ENCODE measurements around the gene PITPNC1.

DNA sequence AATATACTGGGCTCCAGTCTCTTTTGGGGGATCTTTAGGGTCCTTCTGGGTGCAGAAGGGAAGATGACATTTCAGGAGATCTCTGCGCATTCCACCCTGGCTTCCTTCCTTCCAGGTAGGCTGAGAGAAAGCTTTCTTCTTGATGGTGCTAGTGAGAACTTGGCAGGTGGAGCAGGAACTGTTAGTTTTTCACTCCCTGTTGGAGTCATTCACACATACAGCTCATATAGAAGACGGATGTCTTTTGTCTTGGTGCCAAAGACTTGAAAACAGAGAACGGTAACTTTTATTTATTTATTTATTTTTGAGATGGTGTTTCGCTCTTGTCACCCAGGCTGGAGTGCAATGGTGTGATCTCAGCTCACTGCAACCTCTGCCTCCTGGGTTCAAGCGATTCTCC lies 43.9 kb downstream of the PITPNC1 start:
- TF ChIP-seq, protein P1, sequence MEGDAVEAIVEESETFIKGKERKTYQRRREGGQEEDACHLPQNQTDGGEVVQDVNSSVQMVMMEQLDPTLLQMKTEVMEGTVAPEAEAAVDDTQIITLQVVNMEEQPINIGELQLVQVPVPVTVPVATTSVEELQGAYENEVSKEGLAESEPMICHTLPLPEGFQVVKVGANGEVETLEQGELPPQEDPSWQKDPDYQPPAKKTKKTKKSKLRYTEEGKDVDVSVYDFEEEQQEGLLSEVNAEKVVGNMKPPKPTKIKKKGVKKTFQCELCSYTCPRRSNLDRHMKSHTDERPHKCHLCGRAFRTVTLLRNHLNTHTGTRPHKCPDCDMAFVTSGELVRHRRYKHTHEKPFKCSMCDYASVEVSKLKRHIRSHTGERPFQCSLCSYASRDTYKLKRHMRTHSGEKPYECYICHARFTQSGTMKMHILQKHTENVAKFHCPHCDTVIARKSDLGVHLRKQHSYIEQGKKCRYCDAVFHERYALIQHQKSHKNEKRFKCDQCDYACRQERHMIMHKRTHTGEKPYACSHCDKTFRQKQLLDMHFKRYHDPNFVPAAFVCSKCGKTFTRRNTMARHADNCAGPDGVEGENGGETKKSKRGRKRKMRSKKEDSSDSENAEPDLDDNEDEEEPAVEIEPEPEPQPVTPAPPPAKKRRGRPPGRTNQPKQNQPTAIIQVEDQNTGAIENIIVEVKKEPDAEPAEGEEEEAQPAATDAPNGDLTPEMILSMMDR (IDR thresholded peaks at IDR 0.05), result no peak
- TF ChIP-seq POLR2A (IDR thresholded peaks at IDR 0.05), result no peak

Measured in adrenal gland (tissue), 5 donors.